GM23248 (cell line): ENCODE results near the gene AFMID.

Source experiments
- EZH2 ChIP-seq: fragments of 200-600 bp; sonication (generic); IDR thresholded peaks from 2 replicates; pipeline ENCODE4 v1.6.1; 2018; ENCODE audit warnings: antibody characterized with exemption, mild to moderate bottlenecking; ENCODE audit not compliant: insufficient read depth, poor library complexity, severe bottlenecking
- EZH2phosphoT487 ChIP-seq: fragments of 200-600 bp; sonication (generic); IDR thresholded peaks from 2 replicates; pipeline ENCODE4 v1.6.1; 2018; ENCODE audit warnings: antibody characterized with exemption, moderate library complexity, mild to moderate bottlenecking, low read depth; ENCODE audit not compliant: insufficient read depth

- TF ChIP-seq EZH2 (no peak), EZH2phosphoT487 (no peak)
Observed at GRCh38 chr17:78180083-78180482, 7.1 kb upstream of the AFMID start.
